Measurements from ENCODE around the gene GPR132. TPM values are rescaled to one million over a fixed set of nuclear protein-coding genes. Genes with fewer than 3 reads are reported as not detected.

GPR132 gene
- total RNA-seq, 2 experiments from 2014 or later: 41.4 to 42.8 TPM

- ChIA-PET CTCF (interaction anchor here (2.5 kb wide), 1 partner anchor 17 kb away, joined by 14 read pairs; no protein-coding TSS in a partner anchor), POLR2A (interaction anchor here (0.6 kb wide), 1 partner anchor 231 kb away, joined by 4 read pairs; the partner anchor contains the start of gene BRF1)
Observed at GRCh38 chr14:105069522-105069870, 4.3 kb upstream of the GPR132 start.

GRCh38 chr14:105068818-105069217 lies 3.6 kb upstream of the GPR132 start:
- ChIA-PET POLR2A (no interaction called here), CTCF (no interaction called here)

- ChIA-PET POLR2A (interaction anchor here (0.7 to 1.0 kb wide), 4 partner anchors 12 to 42 kb away, joined by 3 read pairs; no protein-coding TSS in a partner anchor), CTCF (interaction anchor here (3.8 kb wide), 1 partner anchor 18 kb away, joined by 15 read pairs; no protein-coding TSS in a partner anchor)
Observed at GRCh38 chr14:105067969-105068301, 2.7 kb upstream of the GPR132 start.

GRCh38 chr14:105067140-105067968 lies 2.1 kb upstream of the GPR132 start:
- ChIA-PET CTCF (interaction anchor here (1.9 to 3.8 kb wide), 3 partner anchors 19 to 23 kb away, joined by 13 to 20 read pairs (median 15); no protein-coding TSS in a partner anchor), POLR2A (interaction anchor here (0.5 to 2.0 kb wide), 6 partner anchors 13 to 55 kb away, joined by 3 to 11 read pairs (median 3); partner anchors contain the start of gene CDCA4)

- ChIA-PET POLR2A (interaction anchor here (1.0 to 2.0 kb wide), 5 partner anchors 10 to 46 kb away, joined by 3 to 11 read pairs (median 6); partner anchors contain the start of gene CDCA4), CTCF (interaction anchor here (1.3 to 3.8 kb wide), 8 partner anchors 9 to 91 kb away, joined by 5 to 20 read pairs (median 9); partner anchors contain the start of gene CDCA4)
Observed at GRCh38 chr14:105066240-105067071, 1.2 kb upstream of the GPR132 start.

GRCh38 chr14:105064721-105065143 lies 498 bp downstream of the GPR132 start:
- POLR2A ChIA-PET: interaction anchor here (1.1 to 1.7 kb wide), 5 partner anchors 10 to 236 kb away, joined by 3 to 9 read pairs (median 6); partner anchors contain the start of gene BRF1
- CTCF ChIA-PET: interaction anchor here (1.3 to 3.8 kb wide), 6 partner anchors 10 to 44 kb away, joined by 5 to 20 read pairs (median 9); partner anchors contain the start of gene CDCA4

- CTCF ChIA-PET: interaction anchor here (2.4 to 3.6 kb wide), 3 partner anchors 9 to 26 kb away, joined by 9 to 20 read pairs (median 16); no protein-coding TSS in a partner anchor
- POLR2A ChIA-PET: interaction anchor here (0.5 to 1.6 kb wide), 3 partner anchors 11 to 1779 kb away, joined by 3 to 6 read pairs (median 3); no protein-coding TSS in a partner anchor
Observed at GRCh38 chr14:105064001-105064400, 1.2 kb downstream of the GPR132 start.

GRCh38 chr14:105063506-105063905 lies 1.7 kb downstream of the GPR132 start:
- ChIA-PET POLR2A (interaction anchor here (1.1 kb wide), 1 partner anchor 11 kb away, joined by 3 read pairs; no protein-coding TSS in a partner anchor), CTCF (interaction anchor here (1.3 to 3.6 kb wide), 2 partner anchors 23 to 27 kb away, joined by 5 to 16 read pairs; no protein-coding TSS in a partner anchor)

- ChIA-PET POLR2A (no interaction called here), CTCF (interaction anchor here (0.7 to 3.6 kb wide), 5 partner anchors 21 to 87 kb away, joined by 3 to 16 read pairs (median 5); no protein-coding TSS in a partner anchor)
Observed at GRCh38 chr14:105063056-105063455, 2.2 kb downstream of the GPR132 start.

GRCh38 chr14:105062048-105062433 lies 3.2 kb downstream of the GPR132 start:
- ChIA-PET CTCF (interaction anchor here (0.5 to 3.6 kb wide), 13 partner anchors 9 to 303 kb away, joined by 3 to 16 read pairs (median 4); no protein-coding TSS in a partner anchor), POLR2A (no interaction called here)

- CTCF ChIA-PET: interaction anchor here (0.5 to 3.6 kb wide), 11 partner anchors 9 to 284 kb away, joined by 3 to 16 read pairs (median 6); no protein-coding TSS in a partner anchor
- POLR2A ChIA-PET: interaction anchor here (1.3 kb wide), 1 partner anchor 25 kb away, joined by 6 read pairs; no protein-coding TSS in a partner anchor
Observed at GRCh38 chr14:105061428-105062047, 3.7 kb downstream of the GPR132 start.

- POLR2A ChIA-PET: interaction anchor here (1.3 kb wide), 1 partner anchor 26 kb away, joined by 6 read pairs; no protein-coding TSS in a partner anchor
- CTCF ChIA-PET: interaction anchor here (0.9 to 3.6 kb wide), 8 partner anchors 10 to 85 kb away, joined by 4 to 16 read pairs (median 6); no protein-coding TSS in a partner anchor
Observed at GRCh38 chr14:105060751-105061427, 4.3 kb downstream of the GPR132 start.

- CTCF ChIA-PET: interaction anchor here (0.6 to 2.8 kb wide), 8 partner anchors 12 to 84 kb away, joined by 3 to 19 read pairs (median 6); no protein-coding TSS in a partner anchor
- POLR2A ChIA-PET: interaction anchor here (0.8 to 1.3 kb wide), 3 partner anchors 12 to 39 kb away, joined by 3 read pairs; partner anchors contain the start of gene CDCA4
Observed at GRCh38 chr14:105059925-105060565, 5.2 kb downstream of the GPR132 start.

GRCh38 chr14:105059035-105059924 lies 6.0 kb downstream of the GPR132 start:
- POLR2A ChIA-PET: interaction anchor here (0.6 to 1.9 kb wide), 5 partner anchors 12 to 38 kb away, joined by 3 to 5 read pairs (median 3); partner anchors contain the start of gene CDCA4
- CTCF ChIA-PET: interaction anchor here (1.1 to 2.8 kb wide), 9 partner anchors 14 to 110 kb away, joined by 3 to 19 read pairs (median 6); partner anchors contain the start of gene JAG2

- ChIA-PET POLR2A (interaction anchor here (0.6 to 1.9 kb wide), 3 partner anchors 12 to 28 kb away, joined by 4 to 5 read pairs (median 4); no protein-coding TSS in a partner anchor), CTCF (interaction anchor here (1.1 to 2.8 kb wide), 8 partner anchors 11 to 110 kb away, joined by 3 to 19 read pairs (median 6); partner anchors contain the start of gene JAG2)
Observed at GRCh38 chr14:105058521-105059034, 6.7 kb downstream of the GPR132 start.

Data from activated CD8-positive, alpha-beta memory T cell treated with anti-CD3 and anti-CD28 coated beads for 36 hours (primary cell).